Measurements from ENCODE around the gene PKHD1. TPM values are rescaled to one million over a fixed set of nuclear protein-coding genes. Genes with fewer than 3 reads are reported as not detected.

PKHD1 gene
- polyA plus RNA-seq, 2 donors, result under 0.01 to 0.01 TPM

- no peaks in the 10 kb centered on the region for H3K36me3 ChIP-seq (ENCODE audit: control insufficient read depth in 2 of 2, insufficient read depth in 2 of 2, low read length in 1 of 2)
- H3K27me3 ChIP-seq (ENCODE audit: control insufficient read depth in 1 of 2, insufficient read depth in 2 of 2, low read length in 2 of 2), result no peaks in the 10 kb centered on the region
- H3K27ac ChIP-seq (ENCODE audit: low read depth in 2 of 2, low read length in 1 of 2), result no peak overlapping the region
- no peaks in the 10 kb centered on the region for H3K4me1 ChIP-seq (ENCODE audit: control insufficient read depth in 2 of 2, insufficient read depth in 2 of 2, low read length in 1 of 2)
- no peaks in the 10 kb centered on the region for H3K9me3 ChIP-seq (ENCODE audit: control insufficient read depth in 2 of 2, insufficient read depth in 1 of 2, low read depth in 1 of 2, low read length in 1 of 2)
- no peak overlapping the region for H3K4me3 ChIP-seq (ENCODE audit: low read depth in 1 of 2, low read length in 2 of 2)
Measured at GRCh38 chr6:51565472-51565871, 521.9 kb downstream of the PKHD1 start.

Other genes starting within 250 kb of the PKHD1 start
- gene IL17A, start 98.8 kb upstream of the PKHD1 start, polyA plus RNA-seq, result under 1 TPM in 1 of 2 donors, not detected in 1; 0.05 TPM
- gene IL17F, start 156.9 kb upstream of the PKHD1 start, polyA plus RNA-seq, result under 1 TPM in 1 of 2 donors, not detected in 1; 0.16 TPM
- gene MCM3, start 197.1 kb upstream of the PKHD1 start, polyA plus RNA-seq, result 10 to 100 TPM; 18.0 to 40.7 TPM